ENCODE measurements around the gene NCOA7. TPM values are rescaled to one million over a fixed set of nuclear protein-coding genes. Genes with fewer than 3 reads are reported as not detected.

The NCOA7 gene
- total and polyA plus RNA-seq, 8 donors: 1.2 to 131 (median 21.8) TPM

DNA sequence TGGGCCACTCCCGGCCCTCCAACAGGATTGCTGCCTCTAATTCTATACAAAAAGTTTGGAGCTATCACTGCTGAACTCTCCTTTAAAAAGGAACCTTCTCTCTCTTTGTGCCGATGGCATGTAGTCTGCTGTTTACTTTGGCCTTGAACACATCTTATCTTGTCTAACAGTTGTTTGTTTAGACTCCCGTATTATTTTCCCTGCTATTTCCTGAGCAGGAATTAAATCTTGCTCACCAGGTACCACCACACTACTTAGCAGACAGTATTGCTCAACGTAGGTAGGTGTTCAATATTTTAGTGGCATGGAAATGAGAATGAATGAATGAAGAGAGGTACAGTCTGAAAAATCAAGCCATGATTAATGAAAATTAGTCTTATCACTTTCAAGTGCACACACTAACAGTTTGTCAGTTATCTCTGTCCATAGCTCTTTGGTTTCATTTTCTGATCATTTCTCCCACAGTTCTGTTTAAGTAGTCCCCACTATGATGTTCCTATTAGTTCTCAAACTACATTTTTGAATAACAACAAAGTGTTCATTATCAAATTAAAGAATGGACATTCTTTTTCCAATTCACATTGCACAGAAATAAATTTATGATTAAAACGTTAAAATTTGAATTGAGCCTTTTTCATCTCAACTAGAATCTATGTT lies 48.2 kb upstream of the NCOA7 start:
- DNase-seq: no peak
- WGBS, 5 donors: 41 to 52% (median 52%) methylated on average over 5 of the region's 5 CpGs
- H3K4me3 ChIP-seq: no peak overlapping the region
- H3K36me3 ChIP-seq: no peaks in the 10 kb centered on the region
- peaks cover 0 to 32% (median 26%) of the 10 kb centered on the region in 3 donors for H3K27me3 ChIP-seq
- no peak overlapping the region for H3K27ac ChIP-seq
- intact Hi-C loops (cut with DNase I; ENCODE audit: low total_unique reads): no loop called here
- TF ChIP-seq, protein P1, sequence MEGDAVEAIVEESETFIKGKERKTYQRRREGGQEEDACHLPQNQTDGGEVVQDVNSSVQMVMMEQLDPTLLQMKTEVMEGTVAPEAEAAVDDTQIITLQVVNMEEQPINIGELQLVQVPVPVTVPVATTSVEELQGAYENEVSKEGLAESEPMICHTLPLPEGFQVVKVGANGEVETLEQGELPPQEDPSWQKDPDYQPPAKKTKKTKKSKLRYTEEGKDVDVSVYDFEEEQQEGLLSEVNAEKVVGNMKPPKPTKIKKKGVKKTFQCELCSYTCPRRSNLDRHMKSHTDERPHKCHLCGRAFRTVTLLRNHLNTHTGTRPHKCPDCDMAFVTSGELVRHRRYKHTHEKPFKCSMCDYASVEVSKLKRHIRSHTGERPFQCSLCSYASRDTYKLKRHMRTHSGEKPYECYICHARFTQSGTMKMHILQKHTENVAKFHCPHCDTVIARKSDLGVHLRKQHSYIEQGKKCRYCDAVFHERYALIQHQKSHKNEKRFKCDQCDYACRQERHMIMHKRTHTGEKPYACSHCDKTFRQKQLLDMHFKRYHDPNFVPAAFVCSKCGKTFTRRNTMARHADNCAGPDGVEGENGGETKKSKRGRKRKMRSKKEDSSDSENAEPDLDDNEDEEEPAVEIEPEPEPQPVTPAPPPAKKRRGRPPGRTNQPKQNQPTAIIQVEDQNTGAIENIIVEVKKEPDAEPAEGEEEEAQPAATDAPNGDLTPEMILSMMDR (IDR thresholded peaks at IDR 0.05): no peak
- TF ChIP-seq EP300 (IDR thresholded peaks at IDR 0.05): no peak
- no peak for TF ChIP-seq POLR2A (IDR thresholded peaks at IDR 0.05)
- no peak for TF ChIP-seq POLR2AphosphoS5 (IDR thresholded peaks at IDR 0.05)
- peaks cover 0 to 20% (median 11%) of the 10 kb centered on the region in 4 donors for H3K4me1 ChIP-seq
- no peaks in the 10 kb centered on the region for H3K9me3 ChIP-seq

DNA sequence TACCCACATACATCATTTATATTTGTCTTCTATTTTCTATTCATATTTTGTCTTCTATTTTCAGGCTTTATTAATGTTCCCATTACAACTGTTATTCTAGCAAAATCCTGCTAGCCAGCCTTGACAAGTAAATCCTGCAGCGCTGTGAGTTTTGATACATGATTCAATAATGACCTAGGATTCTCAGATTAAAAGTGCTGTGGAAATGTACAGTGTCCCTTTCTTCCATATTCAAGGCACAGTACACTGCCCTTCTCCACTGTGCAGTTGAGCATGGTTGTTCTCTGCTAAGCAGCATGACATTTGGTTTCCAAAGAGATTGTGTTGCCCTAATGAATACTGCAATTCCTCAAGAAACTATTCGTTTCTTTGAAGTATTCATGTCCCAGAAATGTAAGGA lies 47.2 kb upstream of the NCOA7 start:
- Histone ChIP-seq H3K27me3 (peaks cover 0 to 42% (median 36%) of the 10 kb centered on the region in 3 donors), H3K4me1 (peaks cover 0 to 30% (median 21%) of the 10 kb centered on the region in 4 donors), H3K4me3 (no peak overlapping the region), H3K9me3 (no peaks in the 10 kb centered on the region), H3K27ac (no peak overlapping the region), H3K36me3 (no peaks in the 10 kb centered on the region)
- intact Hi-C loops (cut with DNase I; ENCODE audit: low total_unique reads): no loop called here
- DNase-seq: no peak
- WGBS, 5 donors: 72 to 82% (median 78%) methylated on average over 2 of the region's 2 CpGs
- TF ChIP-seq POLR2AphosphoS5 (IDR thresholded peaks at IDR 0.05): no peak
- TF ChIP-seq, protein P1 (IDR thresholded peaks at IDR 0.05): no peak

DNA sequence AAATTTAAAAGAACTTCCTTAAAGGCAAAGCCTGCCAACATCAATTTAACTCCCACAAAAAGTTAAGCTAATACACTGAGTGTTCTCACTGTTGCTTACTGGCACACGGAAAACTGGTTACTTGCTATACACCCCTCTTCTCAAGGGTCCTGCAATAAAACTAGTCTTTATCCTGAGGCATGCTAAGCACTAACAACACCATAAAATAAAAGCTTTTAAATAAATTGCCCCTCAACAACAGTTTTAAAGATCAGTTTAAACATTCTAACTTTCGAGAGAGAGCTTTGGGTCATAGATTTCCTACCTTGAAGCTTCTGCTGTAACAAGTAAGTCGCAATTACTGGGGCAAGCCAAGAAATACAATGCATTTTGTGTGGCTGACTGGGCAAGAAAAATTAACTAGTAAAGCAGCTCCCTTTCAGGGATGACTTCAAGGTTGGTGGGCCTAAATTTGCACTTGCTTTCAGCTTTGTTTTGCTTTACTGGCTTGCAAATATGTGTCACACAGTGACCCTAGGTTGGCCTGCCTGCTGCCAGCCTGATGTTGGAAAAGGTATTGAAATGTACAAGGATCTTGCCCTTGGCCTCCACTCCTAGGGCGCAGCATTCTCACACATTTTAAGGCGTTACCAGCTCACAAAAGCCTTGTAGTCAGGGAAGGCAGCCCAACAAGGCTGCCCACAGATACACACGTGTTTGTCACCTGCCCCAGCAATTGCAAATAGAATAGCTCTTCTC lies 45.3 kb upstream of the NCOA7 start:
- H3K4me3 ChIP-seq: no peak overlapping the region
- no peaks in the 10 kb centered on the region for H3K9me3 ChIP-seq
- H3K27ac ChIP-seq: peak overlapping the region in 3 of 5 donors; percentile 37 to 87 (median 84)
- intact Hi-C loops (cut with DNase I; ENCODE audit: low total_unique reads): no loop called here
- TF ChIP-seq EP300 (IDR thresholded peaks at IDR 0.05) (no peak), POLR2A (IDR thresholded peaks at IDR 0.05) (no peak), POLR2AphosphoS5 (IDR thresholded peaks at IDR 0.05) (no peak)
- TF ChIP-seq, protein P1 (IDR thresholded peaks at IDR 0.05): no peak
- DNase-seq: no peak
- H3K27me3 ChIP-seq: peaks cover 0 to 61% (median 53%) of the 10 kb centered on the region in 3 donors
- H3K36me3 ChIP-seq: no peaks in the 10 kb centered on the region
- H3K4me1 ChIP-seq: peaks cover 7 to 44% (median 37%) of the 10 kb centered on the region in 4 donors
- 72 to 82% (median 74%) methylated on average over 6 of the region's 6 CpGs for WGBS, 5 donors

DNA sequence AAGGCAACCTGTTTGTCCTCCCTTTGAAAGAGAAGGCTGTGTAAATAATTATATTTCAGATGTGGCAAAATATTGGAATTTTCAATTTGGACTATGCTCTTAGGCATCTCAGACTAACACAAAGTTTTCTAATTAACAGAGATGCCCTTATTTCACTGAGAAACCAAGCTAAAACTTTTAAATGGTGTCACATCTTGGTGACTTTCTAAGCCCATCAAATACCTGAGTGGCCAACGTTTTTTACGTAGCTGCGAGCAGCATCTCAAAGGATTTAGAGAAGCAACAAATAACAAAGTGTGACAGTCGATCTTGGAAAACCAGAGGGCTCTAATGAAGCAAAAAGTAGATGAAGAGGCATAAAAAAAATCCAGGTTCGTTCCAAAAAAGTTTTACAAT lies 44.7 kb upstream of the NCOA7 start:
- Histone ChIP-seq H3K27me3 (peaks cover 0 to 66% (median 58%) of the 10 kb centered on the region in 3 donors), H3K9me3 (no peaks in the 10 kb centered on the region), H3K27ac (peak overlapping the region in 4 of 5 donors; percentile 76 to 87 (median 82)), H3K36me3 (no peaks in the 10 kb centered on the region), H3K4me3 (peak overlapping the region in 1 of 4 donors; percentile 72), H3K4me1 (peaks cover 7 to 47% (median 39%) of the 10 kb centered on the region in 4 donors)
- intact Hi-C loops (cut with DNase I; ENCODE audit: low total_unique reads): no loop called here
- 42 to 62% (median 52%) methylated on average over 5 of the region's 5 CpGs for WGBS, 5 donors
- TF ChIP-seq POLR2A (IDR thresholded peaks at IDR 0.05) (no peak), EP300 (IDR thresholded peaks at IDR 0.05) (no peak), POLR2AphosphoS5 (IDR thresholded peaks at IDR 0.05) (no peak)
- TF ChIP-seq, protein P1 (IDR thresholded peaks at IDR 0.05): no peak
- no peak for DNase-seq

Data from stomach (tissue), 9 donors.